Spleen (tissue), 7 donors: Measurements from ENCODE around the gene RANBP9.

ENCODE experiments used
- POLR2A ChIP-seq, 3 donors: fragments of 450-650 bp; IDR thresholded peaks; one replicate each; pipeline ENCODE4 v1.5.1; 2017; ENCODE audit warnings: antibody characterized with exemption in 3 of 3, mild to moderate bottlenecking in 1 of 3
- POLR2AphosphoS5 ChIP-seq, 3 donors: sonication (generic); formaldehyde crosslinking; IDR thresholded peaks; one replicate each; pipeline ENCODE4 v1.5.1; 2017; ENCODE audit warnings: antibody characterized with exemption in 3 of 3
- TF ChIP-seq, protein P1 (sequence below), 11 experiments: fragments of 200-600 bp in 7 of 11; fragments of 450-650 bp in 4 of 11; sonication (generic) in 4 of 11; IDR thresholded peaks in 8 of 11; conservative IDR thresholded peaks in 3 of 11; 1 replicate in 7 of 11; 2 replicates in 4 of 11; pipeline versions ENCODE4 v1.4.0 to v1.8.0; 2016 to 2021; ENCODE audit warnings: antibody characterized with exemption in 11 of 11, inconsistent platforms in 4 of 11, mild to moderate bottlenecking in 1 of 11
- donor health status: DM: no; HTN: no; CAD: no; lungs with moderate emphysema.
- donor health status: DM: no; HTN: no; CAD: no.
- donor health status: DM: no; HTN: no; CAD: no.

DNA sequence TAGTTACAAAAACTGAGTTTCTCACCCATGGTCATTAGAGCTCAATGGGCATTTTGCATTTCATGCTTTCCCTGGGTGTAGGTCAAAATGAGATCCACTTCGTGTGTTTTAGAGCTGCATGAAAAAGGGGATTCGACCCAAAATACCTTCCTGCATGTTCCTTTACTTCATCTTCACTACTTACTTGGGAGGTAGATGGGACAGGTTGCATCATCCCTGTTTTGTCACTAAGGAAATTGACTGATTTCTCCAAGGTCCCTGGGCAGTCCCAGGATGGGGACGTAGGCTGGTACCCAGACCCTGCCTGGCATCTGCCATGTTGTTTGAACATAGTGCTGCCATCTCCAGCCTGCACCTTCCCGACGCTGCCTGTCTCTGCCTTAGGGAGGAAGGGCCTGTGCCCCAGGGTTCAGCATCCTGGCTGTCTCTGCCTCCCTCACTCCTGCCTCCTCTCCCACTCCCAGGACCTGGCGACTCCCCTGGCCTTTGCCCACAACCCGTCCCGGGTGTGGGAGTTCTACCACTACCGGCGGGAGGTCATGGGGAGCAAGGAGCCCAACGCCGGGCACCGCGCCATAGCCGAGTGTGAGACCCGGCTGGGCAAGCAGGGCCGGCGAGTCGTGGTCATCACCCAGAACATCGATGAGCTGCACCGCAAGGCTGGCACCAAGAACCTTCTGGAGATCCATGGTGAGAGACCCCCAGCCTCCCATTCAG is 120.3 kb downstream of the RANBP9 start:
- no peak for TF ChIP-seq POLR2A (IDR thresholded peaks at IDR 0.05)
- TF ChIP-seq, protein P1, sequence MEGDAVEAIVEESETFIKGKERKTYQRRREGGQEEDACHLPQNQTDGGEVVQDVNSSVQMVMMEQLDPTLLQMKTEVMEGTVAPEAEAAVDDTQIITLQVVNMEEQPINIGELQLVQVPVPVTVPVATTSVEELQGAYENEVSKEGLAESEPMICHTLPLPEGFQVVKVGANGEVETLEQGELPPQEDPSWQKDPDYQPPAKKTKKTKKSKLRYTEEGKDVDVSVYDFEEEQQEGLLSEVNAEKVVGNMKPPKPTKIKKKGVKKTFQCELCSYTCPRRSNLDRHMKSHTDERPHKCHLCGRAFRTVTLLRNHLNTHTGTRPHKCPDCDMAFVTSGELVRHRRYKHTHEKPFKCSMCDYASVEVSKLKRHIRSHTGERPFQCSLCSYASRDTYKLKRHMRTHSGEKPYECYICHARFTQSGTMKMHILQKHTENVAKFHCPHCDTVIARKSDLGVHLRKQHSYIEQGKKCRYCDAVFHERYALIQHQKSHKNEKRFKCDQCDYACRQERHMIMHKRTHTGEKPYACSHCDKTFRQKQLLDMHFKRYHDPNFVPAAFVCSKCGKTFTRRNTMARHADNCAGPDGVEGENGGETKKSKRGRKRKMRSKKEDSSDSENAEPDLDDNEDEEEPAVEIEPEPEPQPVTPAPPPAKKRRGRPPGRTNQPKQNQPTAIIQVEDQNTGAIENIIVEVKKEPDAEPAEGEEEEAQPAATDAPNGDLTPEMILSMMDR (IDR thresholded peaks at IDR 0.05 in 8 of 11, conservative IDR thresholded peaks at IDR 0.05 in 3 of 11): no peak
- no peak for TF ChIP-seq POLR2AphosphoS5 (IDR thresholded peaks at IDR 0.05)
